ENCODE data around the gene FSD2.

GRCh38 chr15:82714016-82714415, 91.9 kb downstream of the FSD2 start:
- TF ChIP-seq CTCF (IDR thresholded peaks at IDR 0.05) (no peak), POLR2A (IDR thresholded peaks at IDR 0.05) (no peak)

Data from upper lobe of left lung (tissue), 4 donors.